NB4 (cell line): ENCODE results near the gene AAMDC.

ENCODE experiments used
- CTCF ChIP-seq: IDR thresholded peaks from one replicate; pipeline ENCODE4 v1.5.1; 2012; ENCODE audit warnings: low read depth, low read length
- MYC ChIP-seq: IDR thresholded peaks from 2 replicates; pipeline ENCODE4 v1.6.1; 2011; ENCODE audit warnings: low read depth, low read length
- POLR2A ChIP-seq: IDR thresholded peaks from 2 replicates; pipeline ENCODE4 v1.6.1; 2011; ENCODE audit warnings: mild to moderate bottlenecking; ENCODE audit not compliant: insufficient read length; ENCODE audit errors: extremely low read depth

GRCh38 chr11:77813256-77813655, 7.7 kb upstream of the AAMDC start:
- TF ChIP-seq POLR2A (no peak), CTCF (no peak), MYC (no peak)
